GM19043 (cell line): ENCODE data around the gene CHRNA1.
"Not testable (repeated sequence)": the region's sequence is repeated elsewhere in the genome, so short reads cannot be mapped to it uniquely, and the experiment has no call there.

Experiments
- ATAC-seq: cut with Tn5 transposase; IDR thresholded peaks from one replicate; pipeline ENCODE4 v1.9.1; 2021; ENCODE audit warnings: low read depth; ENCODE audit not compliant: unreplicated experiment

CHRNA1 gene

DNA sequence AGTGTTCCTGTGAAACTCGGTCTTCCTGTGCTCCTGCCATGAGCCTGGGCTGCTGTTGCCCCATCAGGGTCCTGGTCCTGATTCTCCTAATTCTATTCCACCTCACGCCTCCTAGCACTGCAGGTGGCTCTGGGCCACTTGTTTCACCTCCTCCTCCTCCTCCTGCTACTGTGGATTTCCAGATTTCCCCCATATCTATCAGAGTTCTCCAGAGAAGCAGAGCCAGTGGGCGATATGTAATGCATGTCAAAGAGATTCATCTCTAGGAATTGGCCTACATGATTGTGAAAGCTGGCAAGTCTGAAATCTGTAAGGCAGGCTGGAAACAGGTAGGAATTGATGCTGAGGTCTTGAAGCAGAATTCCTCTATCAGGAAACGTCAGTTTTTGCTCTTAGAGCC lies 45.3 kb downstream of the CHRNA1 start:
- ATAC-seq = no peak

GRCh38 chr2:174718591-174718990 lies 45.7 kb downstream of the CHRNA1 start:
- ATAC-seq = no peak

DNA sequence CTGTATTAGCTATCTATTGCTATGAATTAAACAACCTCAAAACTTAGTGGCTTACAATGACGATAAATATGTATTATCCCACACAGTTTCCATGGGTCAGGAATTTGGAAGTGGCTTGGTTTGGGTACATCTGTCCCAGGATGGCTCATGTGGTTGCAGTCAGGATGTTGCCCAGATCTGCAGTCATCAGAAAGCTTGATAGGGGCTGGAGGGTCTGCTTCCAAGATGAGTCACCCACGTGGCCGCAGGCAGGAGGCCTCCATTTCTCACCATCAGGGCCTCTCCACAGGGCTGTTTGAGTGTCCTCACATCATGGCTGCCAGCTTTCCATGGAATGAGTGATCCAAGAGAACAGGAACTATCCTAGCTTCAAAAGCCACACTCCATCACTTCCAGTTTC lies 46.4 kb downstream of the CHRNA1 start:
- ATAC-seq = no peak

GRCh38 chr2:174717273-174717672 lies 47.0 kb downstream of the CHRNA1 start:
- no peak for ATAC-seq

- no peak for ATAC-seq
Measured at GRCh38 chr2:174716785-174717184, 47.5 kb downstream of the CHRNA1 start.

- no peak for ATAC-seq
Measured at GRCh38 chr2:174713686-174714085, 50.6 kb downstream of the CHRNA1 start.

GRCh38 chr2:174711206-174711605 lies 53.1 kb downstream of the CHRNA1 start:
- ATAC-seq = no peak

GRCh38 chr2:174709416-174710004 lies 54.8 kb downstream of the CHRNA1 start:
- not testable (repeated sequence) for ATAC-seq

DNA sequence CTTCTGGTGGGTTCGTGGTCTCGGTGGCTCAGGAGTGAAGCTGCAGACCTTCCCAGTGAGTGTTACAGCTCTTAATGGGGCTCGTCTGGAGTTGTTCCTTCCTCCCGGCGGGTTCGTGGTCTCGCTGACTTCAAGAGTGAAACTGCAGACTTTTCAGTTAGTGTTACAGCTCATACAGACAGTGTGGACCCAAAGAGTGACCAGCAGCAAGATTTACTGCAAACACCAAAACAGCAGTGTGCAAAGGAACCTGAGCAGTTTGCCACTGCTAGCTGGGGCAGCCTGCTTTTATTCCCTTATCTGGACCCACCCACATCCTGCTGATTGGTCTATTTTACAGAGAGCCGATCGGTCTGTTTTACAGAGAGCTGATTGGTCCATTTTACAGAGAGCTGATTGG lies 55.6 kb downstream of the CHRNA1 start:
- no peak for ATAC-seq

DNA sequence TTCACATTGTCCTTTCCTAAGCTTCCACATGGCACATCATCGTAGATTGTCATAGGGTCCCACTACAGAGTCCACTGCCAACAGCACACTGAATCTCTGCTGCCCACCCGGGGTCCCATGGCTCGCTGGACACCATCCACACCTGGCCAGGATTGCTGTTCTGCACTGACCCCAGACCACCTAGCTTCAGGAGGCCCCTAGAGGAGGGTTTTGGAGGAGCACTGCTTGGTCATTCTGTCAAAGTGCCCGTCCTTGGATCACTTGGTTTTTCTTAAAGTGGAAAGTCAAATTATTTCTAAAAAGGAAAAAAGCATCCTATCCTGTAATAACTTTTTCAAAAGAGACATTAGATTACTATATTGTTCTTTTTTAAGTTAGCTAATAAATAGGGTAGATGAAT lies 59.0 kb downstream of the CHRNA1 start:
- no peak for ATAC-seq

GRCh38 chr2:174704642-174705041 lies 59.6 kb downstream of the CHRNA1 start:
- ATAC-seq = no peak

DNA sequence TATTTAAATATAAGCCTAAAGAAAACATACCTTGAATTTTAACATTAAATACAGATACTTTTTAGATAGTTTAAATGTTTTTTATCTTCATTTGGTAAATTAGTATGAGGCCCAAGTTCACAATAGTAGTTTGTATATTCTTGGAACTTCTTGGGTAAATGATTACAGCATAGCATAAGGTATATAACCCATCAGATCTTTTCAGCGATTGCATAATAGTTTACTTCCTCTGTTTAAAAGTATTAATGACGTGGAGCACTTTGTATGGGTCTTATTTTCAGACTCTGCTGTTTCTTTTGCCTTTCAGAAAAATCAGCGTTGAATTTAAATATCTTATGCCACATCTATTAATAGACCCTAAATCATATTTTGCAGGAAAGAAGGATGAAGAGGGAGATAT lies 60.2 kb downstream of the CHRNA1 start:
- no peak for ATAC-seq

- no peak for ATAC-seq
Measured at GRCh38 chr2:174703430-174703829, 60.8 kb downstream of the CHRNA1 start.

- ATAC-seq = no peak
Measured at GRCh38 chr2:174702541-174702940, 61.7 kb downstream of the CHRNA1 start.

DNA sequence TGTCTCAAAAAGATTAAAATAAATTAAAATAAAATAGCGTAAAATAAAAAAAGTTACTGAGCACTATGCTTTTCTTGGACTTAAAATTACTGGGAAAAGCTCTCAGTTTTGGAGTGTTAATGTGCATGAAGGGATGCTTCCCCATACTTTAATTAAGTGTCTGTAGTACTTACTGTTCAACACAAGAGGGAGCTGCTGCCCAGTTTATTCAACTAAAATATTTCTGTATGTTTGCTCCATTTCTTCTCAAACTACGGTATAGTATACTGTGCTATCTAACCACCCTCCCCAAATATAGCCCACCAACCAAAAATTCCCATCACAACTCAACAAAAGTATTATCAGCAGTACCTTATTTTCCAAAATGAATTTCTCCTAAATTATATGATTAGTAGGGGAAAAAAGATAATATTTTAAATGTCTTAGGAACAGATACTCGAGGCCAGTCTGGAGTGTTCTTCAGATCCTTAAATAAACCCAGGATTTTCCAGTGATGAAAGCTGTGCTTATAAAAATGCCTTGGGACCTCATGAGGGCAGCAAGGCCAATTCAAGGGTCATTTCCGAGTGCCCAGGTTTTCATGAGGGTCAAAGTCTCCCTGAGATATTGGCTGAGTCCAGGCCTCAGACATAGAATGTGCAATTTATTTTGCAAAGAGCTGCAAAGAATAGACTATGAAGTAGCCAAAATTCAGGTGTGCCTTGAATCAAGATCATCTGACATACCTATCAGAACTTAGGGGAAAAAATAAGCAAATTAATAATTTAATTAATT lies 64.1 kb downstream of the CHRNA1 start:
- ATAC-seq = no peak
